GM12801 (cell line): Measurements from ENCODE around the gene HECW1.

ENCODE experiments used
- TF ChIP-seq, protein P1 (sequence below): IDR thresholded peaks from one replicate; pipeline ENCODE4 v1.5.1; 2011; ENCODE audit warnings: control low read depth; ENCODE audit not compliant: insufficient read length; ENCODE audit errors: extremely low read depth

Gene HECW1

DNA sequence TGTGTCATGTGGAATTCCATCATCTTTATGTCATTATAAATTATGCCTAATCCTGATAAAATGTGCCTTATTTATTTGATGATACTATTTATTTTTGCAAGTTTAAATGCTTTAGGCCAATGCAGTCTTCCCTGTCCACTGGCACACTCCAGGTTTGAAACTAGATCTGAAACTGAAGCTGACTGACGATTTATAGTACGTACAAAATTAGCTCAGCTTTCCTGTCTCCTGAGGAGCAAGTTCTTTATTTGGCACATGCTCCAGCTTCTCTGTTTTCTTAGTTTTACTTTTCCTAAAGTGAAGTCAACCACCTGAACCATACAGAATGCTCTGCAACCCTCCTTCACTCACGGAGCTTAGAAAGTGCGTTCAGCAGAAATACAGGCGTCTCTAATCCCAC, 164.1 kb downstream of the HECW1 start:
- TF ChIP-seq, protein P1, sequence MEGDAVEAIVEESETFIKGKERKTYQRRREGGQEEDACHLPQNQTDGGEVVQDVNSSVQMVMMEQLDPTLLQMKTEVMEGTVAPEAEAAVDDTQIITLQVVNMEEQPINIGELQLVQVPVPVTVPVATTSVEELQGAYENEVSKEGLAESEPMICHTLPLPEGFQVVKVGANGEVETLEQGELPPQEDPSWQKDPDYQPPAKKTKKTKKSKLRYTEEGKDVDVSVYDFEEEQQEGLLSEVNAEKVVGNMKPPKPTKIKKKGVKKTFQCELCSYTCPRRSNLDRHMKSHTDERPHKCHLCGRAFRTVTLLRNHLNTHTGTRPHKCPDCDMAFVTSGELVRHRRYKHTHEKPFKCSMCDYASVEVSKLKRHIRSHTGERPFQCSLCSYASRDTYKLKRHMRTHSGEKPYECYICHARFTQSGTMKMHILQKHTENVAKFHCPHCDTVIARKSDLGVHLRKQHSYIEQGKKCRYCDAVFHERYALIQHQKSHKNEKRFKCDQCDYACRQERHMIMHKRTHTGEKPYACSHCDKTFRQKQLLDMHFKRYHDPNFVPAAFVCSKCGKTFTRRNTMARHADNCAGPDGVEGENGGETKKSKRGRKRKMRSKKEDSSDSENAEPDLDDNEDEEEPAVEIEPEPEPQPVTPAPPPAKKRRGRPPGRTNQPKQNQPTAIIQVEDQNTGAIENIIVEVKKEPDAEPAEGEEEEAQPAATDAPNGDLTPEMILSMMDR, result no peak

DNA sequence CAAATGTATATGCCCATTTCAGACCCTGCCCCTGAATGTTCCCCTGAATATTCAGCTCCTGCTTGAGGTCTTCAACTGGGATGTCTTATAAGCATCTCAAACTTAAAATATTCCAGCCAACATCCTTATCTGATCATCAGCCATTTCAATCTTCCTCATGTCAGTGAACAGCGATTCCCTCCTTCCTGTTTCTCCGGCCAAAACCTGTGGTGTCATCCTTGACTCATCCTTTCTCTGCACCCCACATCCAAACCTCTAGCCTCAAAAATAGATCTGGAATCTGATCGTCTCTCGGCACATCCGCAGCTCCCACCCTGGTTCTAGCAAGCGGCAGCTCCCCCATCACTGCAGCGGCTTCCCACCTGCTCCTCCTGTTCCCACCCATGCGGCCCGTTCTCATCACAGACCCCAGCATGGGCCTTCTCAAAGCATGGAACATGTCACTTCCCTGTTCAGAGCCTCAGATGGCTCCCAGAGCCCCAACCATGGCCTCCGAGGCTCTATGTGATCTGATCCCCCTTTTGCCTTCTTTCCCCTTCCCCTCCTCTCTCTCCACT, 165.7 kb downstream of the HECW1 start:
- TF ChIP-seq, protein P1, result no peak

- TF ChIP-seq, protein P1, result no peak
Observed at GRCh38 chr7:43281268-43281667, 168.8 kb downstream of the HECW1 start.

GRCh38 chr7:43283706-43284105, 171.3 kb downstream of the HECW1 start:
- TF ChIP-seq, protein P1, result no peak

GRCh38 chr7:43289826-43290225, 177.4 kb downstream of the HECW1 start:
- TF ChIP-seq, protein P1, result no peak

- TF ChIP-seq, protein P1, result no peak
Observed at GRCh38 chr7:43290978-43291377, 178.5 kb downstream of the HECW1 start.

GRCh38 chr7:43291789-43292188, 179.3 kb downstream of the HECW1 start:
- TF ChIP-seq, protein P1, result no peak
